Fibroblast of skin of abdomen (primary cell): ENCODE results near the gene CHST3.
"Not testable (repeated sequence)": the region's sequence is repeated elsewhere in the genome, so short reads cannot be mapped to it uniquely, and the experiment has no call there.

Source experiments
- DNase-seq: peaks from one replicate; pipeline ENCODE4 v3.0.0-alpha.2; 2013

Gene CHST3

DNA sequence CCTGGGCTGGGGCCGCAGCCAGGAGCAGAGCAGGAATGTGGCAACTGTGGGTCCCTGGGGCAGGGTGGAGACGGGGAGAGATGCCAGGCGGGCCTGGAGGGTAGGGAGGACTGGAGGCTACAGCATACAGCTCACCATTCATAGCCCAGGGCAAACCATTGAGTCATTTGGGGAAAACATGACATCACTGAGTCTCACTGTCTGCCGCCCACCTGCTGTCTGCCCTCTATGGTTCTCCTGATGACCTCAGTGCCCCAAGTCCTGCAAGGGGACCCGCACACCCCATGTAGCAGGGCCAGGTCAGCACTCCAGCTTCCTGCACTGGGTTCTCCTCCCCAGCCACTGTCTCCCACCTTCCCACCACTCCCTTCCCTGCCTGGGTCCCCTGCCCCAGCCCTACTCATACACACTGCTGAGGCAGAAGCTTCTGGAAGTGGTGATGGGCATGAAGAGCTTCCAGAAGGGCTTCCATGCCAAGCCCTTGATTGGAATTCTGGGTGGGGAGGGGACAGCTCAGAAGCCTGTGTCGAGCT lies 10.4 kb downstream of the CHST3 start:
- peak; percentile 41 for DNase-seq

DNA sequence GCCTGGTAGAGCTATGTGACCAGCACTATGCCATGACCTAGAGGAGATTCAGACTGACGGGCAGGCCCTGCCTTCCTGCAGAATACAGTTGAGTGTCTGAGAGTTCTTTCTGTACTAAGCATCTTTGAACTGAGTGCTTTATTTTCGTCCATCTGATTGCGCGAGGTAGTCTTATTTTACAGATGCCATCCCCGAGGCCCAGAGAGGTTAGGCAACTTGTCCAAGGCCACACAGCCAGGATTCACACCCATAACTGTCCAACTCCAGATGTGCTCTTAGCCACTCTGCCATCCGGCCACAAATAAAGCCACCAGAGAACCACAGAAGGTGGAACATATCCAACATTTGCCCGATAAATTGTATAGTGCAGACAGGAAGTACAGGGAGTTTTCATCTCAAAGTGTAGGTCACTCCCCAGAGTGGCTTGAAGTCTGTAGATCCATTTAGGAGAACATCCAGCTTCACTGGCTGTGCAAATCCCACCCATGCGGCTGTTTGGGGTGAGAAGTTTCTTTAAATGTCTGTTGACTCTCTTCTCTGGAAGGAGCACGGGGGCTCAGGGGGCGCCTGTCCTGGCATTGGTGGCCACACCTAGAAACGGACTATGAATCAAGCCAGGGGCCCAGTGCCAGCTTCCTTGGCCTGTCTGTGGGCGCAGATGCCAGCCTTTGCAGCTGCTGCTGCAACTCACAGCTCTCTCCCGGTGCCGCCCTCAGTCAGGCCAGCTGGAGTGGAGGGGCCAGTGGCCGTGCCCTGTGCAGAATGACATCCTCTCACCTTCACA lies 11.1 kb downstream of the CHST3 start:
- DNase-seq: no peak

DNA sequence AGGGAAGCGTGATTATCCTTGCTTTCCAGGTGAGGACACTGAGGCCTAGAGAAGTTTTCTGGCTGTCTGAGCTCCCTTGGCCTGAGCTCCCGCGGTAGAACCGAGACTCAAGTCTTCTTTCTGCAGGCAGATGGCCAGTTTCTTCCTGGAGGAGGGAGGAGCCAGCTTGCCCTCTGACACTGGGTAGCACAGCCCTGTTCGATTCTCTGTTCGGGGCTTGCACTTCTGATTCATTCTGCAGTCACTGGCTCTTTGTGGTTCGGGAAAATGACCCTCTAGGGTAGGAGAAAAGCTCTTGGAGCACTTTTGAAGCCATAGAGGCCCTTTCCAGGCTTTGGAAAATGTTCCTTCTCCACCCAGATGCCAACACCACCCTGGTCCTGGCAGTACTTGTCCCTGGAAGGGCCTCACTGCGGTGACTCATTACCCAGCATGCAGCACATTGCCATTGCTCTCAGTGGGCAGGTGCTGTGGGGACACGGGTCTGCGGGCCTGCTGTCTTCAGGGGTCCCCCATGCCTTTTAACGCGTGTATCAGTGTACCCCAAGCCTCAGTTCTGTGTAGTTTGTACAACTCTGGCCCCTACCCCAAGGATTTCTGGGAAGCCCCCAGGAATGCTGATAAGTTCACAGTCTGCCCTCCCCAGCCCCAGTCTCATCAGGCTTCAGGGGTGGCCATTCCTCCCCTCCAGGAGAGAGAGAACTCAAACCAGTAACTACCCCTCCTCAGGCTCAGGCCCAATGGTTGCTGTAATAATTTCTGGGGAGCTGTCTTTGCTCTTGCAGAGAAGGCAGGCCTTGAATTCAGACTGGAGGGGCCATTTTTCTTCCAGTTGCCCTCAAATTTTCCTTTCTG lies 11.9 kb downstream of the CHST3 start:
- DNase-seq: peak; percentile 41

DNA sequence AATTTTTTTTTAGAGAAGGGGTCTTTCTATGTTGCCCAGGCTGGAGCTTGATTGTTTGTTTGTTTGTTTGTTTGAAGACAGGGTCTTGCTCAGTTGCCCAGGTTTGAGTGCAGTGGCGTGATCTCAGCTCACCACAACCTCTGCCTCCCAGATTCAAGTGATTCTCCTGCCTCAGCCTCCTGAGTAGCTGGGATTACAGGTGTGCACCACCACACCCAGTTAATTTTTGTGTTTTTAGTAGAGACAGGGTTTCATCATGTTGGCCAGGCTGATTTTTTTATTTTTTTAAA lies 13.4 kb downstream of the CHST3 start:
- not testable (repeated sequence) for DNase-seq

DNA sequence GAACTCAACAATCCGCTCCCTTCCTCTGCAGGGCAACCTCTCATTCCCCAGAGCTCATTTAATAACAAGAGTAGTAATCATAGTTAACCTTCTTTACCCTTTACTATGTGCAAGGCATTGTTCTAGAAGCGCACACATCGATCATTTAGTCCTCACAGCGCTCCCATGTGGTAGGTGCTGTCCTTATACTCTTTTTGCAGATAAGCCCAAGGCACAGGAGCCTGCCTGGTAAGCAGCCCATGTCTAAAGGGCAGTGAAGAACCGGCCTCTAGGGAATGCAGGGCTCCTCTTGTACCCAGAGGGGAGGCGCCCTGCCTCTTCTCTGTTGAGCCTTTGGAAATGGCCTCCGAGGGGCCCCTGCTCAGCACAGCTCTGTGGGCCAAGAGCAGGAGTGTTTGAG lies 14.3 kb downstream of the CHST3 start:
- no peak for DNase-seq

DNA sequence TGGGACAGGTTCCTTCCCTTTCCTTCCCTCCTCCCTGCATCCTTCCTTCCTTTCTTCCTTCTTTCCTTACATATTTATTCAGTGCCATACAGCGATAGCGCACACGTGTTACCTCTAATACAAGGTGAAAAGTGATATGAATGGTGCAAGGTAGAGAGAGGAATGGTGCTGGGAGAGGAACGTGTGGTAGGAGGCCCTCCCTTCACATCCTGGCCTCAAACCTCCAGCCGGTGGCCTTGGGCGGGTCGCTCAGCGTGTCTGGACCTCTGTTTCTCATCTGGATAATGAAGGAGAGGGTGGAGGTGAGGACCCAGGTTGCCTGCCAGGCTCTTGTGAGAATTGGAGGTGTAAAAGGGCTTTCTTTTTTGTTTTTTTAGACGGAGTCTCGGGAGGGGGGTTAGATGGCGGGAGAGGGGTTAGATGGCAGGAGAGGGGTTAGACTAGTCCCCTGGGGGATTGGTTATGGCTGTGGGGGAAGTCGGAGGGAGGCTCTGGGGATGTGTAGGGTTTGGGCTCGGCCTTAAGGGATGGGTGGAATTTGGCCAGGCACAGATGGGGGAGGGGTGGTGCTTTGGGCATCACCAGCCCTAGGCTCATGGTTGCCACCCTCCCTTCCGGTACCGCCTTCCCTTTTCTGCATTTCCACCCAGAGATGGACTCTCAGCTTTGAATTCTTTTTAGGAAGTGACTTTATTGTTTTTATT lies 14.9 kb downstream of the CHST3 start:
- no peak for DNase-seq

DNA sequence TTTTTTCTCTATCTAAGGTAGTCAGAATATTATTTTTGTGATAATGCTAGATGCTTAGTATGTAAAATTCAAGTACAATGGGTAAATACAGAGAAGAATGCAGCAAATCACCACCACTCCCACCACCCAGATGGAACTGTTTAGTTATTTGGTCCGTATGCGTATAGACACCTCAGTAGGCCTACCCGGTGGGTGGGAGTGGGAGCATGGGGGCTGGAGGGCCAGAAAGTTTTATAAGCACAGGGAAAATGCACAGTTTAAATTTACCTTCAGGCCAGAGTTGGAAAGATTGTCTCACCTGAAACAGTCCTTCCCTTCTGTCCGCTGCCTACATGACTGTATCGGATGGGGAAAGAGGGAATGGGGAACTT lies 15.5 kb downstream of the CHST3 start:
- no peak for DNase-seq

DNA sequence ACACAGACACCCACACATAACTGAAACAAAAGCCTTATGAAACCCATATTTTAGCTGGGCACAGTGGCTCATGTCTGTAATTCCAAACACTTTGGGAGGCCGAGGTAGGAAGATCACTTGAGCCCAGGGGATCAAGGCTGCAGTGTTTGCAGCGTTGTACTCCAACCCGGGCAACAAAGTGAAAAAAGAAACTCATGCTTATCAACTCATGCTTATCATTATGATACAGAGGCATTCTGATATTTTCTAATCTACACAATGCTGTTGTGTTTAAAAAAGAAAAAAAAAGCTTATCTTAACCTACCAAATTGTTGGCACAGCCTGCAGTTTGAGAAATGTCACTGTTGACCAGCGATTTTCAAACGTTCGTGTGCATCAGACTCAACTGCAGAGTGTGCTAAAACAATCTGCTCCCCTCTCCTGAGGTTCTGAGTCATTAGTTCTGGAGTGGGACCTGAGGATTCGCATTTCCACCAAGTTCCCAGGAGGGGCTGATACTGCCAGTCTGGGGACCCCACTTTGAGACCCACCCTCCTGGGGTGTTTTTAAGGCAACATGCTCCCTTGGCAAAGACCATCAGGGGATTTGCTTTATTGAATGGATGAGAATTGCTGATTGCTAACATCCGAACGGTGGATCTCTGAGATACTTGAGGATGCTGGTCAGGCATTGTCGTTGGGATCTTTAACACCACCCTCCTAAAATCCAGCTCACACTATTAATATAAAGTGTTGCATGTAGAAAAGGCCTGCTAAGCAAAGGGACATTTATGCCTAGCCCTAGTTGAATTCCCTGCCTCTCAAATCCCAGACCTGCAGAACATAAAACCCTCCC lies 16.2 kb downstream of the CHST3 start:
- DNase-seq: no peak

DNA sequence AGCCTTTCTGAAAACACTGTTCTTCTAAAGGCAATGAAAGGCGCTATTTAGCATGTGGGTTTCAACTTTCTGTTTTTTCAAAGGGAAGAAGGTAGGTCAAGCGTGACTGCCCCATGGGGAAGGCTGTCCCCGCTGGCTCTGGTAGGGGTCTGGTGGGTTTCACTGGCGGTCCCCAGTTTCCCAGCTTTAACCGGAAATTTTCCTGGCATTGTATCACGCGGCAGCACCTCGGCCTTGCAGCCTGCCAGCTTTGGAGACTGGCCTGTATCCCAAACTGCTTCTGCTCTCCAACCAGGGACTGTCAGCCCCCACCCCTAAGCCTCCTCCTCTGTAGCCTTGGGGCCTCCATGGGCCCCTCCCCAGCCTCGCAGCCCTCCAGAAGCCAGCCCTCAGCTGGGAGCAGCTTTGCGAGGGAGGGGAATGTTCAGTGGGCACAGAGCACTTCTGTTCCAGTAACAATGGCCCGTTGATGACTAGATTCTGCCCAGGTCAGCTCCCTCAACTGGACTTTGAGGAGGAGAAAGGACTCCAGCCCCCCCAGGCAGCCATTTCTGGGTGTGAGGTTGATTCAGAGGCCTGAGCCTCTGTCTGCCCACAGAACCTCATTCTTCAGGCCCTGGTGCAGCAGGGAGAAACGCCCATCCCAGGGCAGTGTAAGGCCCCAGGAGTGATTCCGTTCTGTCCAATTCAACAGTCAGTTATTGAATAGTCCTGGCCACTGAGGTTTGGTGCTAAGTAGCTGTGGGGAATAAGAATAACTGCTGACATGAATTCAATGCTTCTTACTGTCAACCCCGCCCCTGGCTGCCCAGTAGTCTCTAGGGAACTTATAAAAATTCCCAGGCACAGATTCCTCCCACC lies 17.1 kb downstream of the CHST3 start:
- DNase-seq: no peak

DNA sequence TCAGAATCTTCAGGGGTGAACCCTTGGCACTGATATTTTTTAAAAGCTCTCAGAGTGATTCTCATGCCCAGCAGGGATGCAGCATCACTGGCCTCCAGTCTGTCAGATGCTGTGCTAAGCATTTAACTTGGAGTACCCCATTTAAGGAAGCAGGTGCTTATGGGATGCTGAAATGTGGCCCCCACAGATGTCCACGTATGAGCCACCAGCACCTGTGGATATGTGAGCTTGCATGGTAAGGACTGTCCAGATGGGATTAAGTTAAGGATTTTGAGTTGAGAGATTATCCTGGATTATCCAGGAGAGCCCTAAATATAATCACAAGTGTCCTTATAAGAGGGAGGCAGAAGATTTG lies 17.7 kb downstream of the CHST3 start:
- DNase-seq: no peak

DNA sequence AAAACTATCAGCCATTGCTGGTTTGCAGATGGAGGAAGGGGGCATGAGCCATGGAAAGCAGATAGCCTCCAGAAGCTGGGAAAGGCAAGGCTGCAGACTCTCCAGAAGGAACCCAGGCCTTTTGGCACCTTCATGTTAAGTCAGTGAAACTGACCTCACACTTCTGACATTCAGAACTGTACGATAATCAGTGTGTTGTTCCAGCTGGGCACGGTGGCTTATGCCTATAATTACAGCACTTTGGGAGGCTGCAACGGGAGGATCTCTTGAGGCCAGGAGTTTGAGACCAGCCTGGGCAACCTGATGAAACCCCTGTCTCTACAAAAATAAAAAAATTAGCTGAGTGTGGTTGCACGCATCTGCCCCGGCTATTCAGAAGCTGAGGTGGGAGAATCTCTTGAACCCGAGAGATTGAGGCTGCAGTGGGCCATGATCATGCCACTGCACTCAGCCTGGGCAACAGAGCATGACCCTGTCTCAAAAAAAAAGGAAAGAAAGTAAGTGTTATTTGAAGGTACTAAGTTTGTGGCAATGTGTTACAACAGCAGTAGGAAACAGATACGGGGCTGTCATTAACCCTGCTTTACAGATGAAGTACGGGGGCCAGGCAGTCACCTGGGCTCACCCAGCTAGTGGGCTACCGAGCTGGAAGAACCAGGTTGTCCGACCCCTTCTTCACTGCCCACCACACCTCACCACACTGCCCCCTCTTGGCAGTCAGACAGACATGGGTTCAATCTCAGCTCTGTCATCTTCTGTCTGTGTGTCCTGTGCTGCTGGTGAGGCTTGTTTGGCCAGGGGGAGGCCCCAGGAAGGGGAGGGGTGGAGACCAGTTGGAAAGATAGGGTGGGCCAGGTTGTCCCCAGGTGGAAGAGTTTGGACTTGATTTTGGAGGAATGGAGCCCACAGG lies 18.3 kb downstream of the CHST3 start:
- no peak for DNase-seq

DNA sequence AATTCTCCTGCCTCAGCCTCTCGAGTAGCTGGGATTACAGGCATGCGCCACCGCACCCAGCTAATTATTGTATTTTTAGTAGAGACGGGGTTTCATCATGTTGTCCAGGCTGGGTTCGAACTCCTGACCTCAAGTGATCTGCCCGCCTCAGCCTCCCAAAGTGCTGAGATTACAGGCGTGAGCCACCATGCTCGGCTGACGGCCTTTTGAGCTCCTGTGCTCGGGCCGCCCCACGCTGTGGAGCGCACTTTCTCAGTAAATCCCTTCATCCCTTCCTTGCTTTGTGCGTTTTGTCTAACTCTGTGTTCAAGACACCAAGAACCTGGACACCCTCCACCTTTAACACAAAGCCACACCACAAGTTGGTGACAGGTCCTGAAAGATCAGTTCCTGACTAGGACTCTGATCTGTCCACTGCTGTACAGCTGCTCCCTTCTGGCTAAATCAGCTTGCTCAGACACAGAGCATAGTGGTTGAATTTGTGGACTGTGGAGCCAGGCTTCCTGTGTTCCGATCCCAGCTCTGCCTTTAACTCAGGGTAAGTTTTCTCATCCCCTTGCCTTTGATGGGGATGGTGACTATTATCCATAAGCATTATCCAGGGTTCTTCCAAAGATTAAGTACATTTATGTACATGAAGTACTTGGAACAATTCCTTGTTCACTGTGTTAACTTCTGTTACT lies 20.1 kb downstream of the CHST3 start:
- DNase-seq: no peak

DNA sequence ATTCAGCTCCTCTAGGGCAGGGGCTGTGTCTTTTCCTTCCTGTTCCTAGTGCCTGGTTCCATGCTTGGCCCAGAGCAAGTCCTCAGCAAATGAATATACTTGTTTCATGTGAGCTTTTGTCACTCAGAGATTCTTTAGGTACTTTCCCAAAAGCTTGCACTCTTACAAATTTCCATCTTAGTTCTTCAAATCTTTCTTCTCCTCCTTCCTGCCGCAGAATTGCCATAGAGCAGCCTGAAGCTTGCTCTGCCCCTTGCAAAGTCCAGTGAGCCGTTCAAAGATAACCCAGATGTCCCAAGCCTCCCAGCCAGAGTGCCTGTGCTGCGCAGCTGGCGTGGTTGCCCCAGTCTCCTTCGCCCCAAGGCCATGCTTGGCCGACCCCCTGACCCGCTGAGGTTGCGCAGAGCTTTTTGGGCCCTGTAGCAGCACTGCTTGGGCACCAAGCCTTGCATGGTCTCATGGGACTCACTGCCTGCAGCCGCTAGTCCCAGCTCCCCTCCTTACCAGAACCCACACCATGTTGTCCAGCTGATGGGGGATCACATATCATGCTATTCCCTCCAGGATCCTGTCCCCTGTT lies 20.7 kb downstream of the CHST3 start:
- DNase-seq: no peak

DNA sequence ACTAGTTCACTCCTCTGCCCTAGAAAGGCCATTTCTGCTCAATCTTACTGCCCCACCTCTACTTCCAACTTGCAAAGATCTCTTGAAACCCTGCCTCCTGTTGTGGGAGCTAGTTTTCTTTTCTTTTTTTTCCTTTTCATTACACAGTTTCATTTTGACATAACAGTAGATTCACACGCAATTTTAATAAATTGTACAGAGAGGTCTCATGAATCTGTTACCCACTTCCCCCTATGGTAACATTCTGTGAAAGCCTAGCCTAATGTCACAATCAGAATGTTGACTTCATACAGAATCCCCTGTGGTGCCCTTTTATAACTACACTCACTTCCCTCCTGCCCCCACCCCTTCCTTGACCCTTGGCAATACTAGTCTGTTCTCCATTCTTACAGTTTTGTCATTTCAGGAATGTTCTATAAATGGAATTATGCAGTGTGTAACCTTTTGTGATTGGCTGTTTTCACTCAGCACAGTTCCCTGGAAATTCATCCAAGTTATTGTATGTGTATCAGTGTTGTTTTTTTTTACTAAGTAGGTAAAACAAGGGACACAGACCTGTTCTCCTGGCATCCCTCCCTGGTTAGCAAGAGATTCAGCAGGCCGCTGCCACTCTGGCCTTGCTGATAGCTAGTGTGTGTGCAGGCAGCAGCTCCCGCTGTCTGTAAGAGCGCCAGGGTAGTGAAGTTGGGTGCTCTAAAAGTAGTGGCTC lies 21.5 kb downstream of the CHST3 start:
- DNase-seq: peak; percentile 71

DNA sequence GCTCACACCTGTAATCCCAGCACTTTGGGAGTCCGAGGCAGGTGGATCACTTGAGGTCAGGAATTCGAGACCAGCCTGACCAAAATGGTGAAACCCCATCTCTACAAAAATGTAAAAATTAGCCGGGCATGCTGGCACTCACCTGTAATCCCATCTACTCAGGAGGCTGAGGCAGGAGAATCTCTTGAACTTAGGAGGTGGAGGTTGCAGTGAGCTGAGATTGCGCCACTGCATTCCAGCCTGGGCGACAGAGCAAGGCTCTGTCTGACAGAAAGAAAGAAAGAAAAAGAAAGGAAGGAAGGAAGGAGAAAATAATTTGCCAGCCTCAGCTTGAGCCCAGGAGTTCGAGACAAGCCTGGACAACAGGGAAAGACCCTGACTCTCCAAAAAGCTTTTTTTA lies 24.7 kb downstream of the CHST3 start:
- not testable (repeated sequence) for DNase-seq

DNA sequence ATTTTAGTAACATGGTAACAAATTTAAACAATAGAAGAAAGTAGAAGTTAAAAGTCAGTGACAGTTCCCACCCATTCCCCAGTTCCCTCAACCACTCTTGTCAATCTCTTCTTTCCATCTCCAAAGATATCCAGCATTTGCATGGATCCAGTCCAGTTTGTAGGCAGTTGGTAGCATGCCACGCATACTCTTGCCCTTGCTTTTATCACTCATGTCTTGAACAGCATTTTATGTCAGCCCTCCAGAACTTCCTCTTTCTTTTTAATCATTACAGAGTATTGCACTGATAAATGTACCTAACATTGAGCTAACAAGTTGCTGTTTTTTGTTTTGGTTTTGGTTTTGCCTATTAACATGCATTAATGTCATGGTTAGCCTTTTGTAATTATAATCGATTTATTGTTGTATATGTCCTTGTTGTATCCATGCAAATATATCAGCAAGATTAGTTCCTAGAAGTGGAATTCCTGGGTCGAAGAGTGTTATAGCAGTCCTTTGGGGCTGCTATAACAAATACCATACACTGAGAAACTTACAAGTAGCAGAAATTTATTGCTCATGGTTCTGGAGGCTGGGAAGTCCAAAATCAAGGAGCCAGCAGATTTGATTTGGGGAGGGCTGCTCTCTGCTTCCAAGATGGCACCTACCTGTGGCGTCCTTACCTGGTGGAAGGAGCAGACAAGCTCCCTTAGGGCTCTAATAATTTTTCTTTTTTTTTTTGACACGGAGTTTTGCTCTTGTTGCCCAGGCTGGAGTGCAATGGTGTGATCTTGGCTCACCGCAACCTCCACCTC lies 25.7 kb downstream of the CHST3 start:
- DNase-seq: no peak

DNA sequence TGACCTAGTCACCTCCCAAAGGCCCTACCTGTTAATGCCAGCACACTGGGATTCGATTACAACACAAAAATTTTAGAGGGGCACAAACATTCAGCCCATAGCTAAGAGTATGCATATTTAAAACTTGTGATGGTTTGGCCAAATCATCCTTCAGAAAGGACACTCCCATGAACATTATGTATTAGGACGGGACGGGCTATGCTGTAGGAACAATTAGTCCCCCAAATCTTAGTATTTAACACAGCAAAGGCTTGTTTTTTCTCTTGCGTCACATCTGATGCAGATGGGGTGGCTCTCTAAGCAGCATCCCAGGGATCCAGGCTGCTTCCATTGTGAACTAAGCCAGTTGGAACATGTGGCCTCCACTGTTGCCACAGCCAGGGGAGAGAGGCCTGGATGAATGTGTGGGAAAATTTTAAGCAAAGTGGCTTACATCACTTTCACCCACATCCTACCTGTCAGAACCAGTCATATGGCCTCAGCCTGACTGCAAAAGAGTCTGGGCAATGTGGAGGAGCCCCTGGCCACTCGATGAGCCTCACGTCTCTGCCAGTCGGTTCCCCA lies 26.6 kb downstream of the CHST3 start:
- DNase-seq: no peak

DNA sequence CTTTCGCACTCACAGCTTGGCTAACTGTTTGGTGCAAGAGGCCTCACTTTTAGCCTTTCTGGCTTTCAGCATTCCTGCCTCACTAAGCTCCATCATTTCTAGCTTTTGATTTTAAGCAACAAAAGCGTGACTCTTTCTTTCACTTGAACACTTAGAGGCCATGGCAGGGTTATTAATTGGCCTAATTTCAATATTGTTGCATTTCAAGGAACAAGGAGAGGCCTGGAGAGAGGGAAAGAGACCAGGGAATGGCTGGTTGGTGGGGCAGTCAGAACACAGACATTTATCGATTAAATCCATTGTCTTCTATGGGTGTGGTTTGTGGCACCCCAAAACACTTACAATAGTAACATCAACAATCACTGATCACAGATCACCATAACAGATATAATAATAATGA lies 31.3 kb downstream of the CHST3 start:
- no peak for DNase-seq
